ENCODE measurements around the gene CAPZB.

- TF ChIP-seq MAX (IDR thresholded peaks at IDR 0.05; ENCODE audit: insufficient read depth, insufficient read length) (no peak), POLR2AphosphoS5 (IDR thresholded peaks at IDR 0.05; ENCODE audit: insufficient read depth, low read depth, low read length) (no peak), CTCF (IDR thresholded peaks at IDR 0.05; ENCODE audit: extremely low read depth in 1 of 2, insufficient read depth in 1 of 2, low read depth in 1 of 2, low read length in 2 of 2) (no peak), EZH2 (IDR thresholded peaks at IDR 0.05; ENCODE audit: borderline replicate concordance, low read depth, low read length, severe bottlenecking) (no peak), POLR2A (IDR thresholded peaks at IDR 0.05; ENCODE audit: low read depth, low read length) (no peak), MYC (IDR thresholded peaks at IDR 0.05; ENCODE audit: low read depth, low read length) (no peak), GATA2 (IDR thresholded peaks at IDR 0.05; ENCODE audit: insufficient read depth, insufficient read length, low read depth, low read length) (no peak), JUN (IDR thresholded peaks at IDR 0.05; ENCODE audit: borderline replicate concordance, insufficient read depth, insufficient read length, low read depth) (no peak)
Observed at GRCh38 chr1:19361611-19362147, 123.7 kb downstream of the CAPZB start.
